Left lung (tissue), 10 donors: ENCODE data around the gene TMEM167B. TPM values are rescaled to one million over a fixed set of nuclear protein-coding genes. Genes with fewer than 3 reads are reported as not detected.

ENCODE experiments used
- ATAC-seq: fragments of 200-7000 bp; cut with Tn5 transposase; one replicate; pipeline ENCODE4 v1.9.1; 2020; ENCODE audit warnings: moderate library complexity
- DNase-seq, 4 donors: peaks; one replicate each; pipeline ENCODE4 v3.0.0-alpha.2; 2013 to 2020
- H3K27ac ChIP-seq, 2 donors: fragments of 200-600 bp; sonication (generic) in 1 of 2; one replicate each; pipeline versions ENCODE4 v1.5.0 to v1.8.0; 2020 to 2021
- H3K27me3 ChIP-seq, 2 donors: fragments of 200-600 bp; sonication (generic) in 1 of 2; one replicate each; pipeline versions ENCODE4 v1.5.0 to v1.8.0; 2020 to 2021
- H3K36me3 ChIP-seq, 2 donors: fragments of 200-600 bp; sonication (generic) in 1 of 2; one replicate each; pipeline versions ENCODE4 v1.5.0 to v1.8.0; 2020 to 2021
- H3K4me1 ChIP-seq, 2 donors: fragments of 200-600 bp; one replicate each; pipeline ENCODE4 v1.8.0; 2021
- H3K4me3 ChIP-seq, 2 donors: fragments of 200-600 bp; sonication (generic) in 1 of 2; one replicate each; pipeline versions ENCODE4 v1.5.0 to v1.8.0; 2020 to 2021; ENCODE audit warnings: mild to moderate bottlenecking in 1 of 2
- H3K9me3 ChIP-seq, 2 donors: fragments of 200-600 bp; sonication (generic) in 1 of 2; one replicate each; pipeline versions ENCODE4 v1.5.0 to v1.8.0; 2020 to 2021
- intact Hi-C, 2 donors: fragments of 100-400 bp; cut with DNase I; formaldehyde crosslinking; loops; one replicate each; pipeline versions ENCODE4 v1.11.2 to v1.14.2; 2022
- polyA plus RNA-seq, 6 donors: library from polyadenylated mRNA; unstranded; fragments of 120-200 nt; gene quantifications; one replicate each; pipeline ENCODE4 v1.2.1, GENCODE V29; 2013; ENCODE audit not compliant: insufficient read length in 6 of 6
- total RNA-seq, 2 donors: library from RNA; stranded (reverse); fragmentation: NEBNext Ultra II Directional; extraction: Animal tissue kit (Norgen Biotek cat#: 25700); gene quantifications; one replicate each; pipeline ENCODE4 v1.2.1, GENCODE V29; 2021
- TF ChIP-seq, protein P1 (sequence below), 2 donors: fragments of 200-600 bp; sonication (generic) in 1 of 2; IDR thresholded peaks; one replicate each; pipeline versions ENCODE4 v1.5.0 to v1.8.0; 2021; ENCODE audit warnings: antibody characterized with exemption in 2 of 2
- donor health status: DM: no; HTN: yes; CAD: no.
- donor health status: DM: no; HTN: no; CAD: no.

Gene TMEM167B
- total and polyA plus RNA-seq, 8 donors = 33.5 to 47.2 (median 42.0) TPM

DNA sequence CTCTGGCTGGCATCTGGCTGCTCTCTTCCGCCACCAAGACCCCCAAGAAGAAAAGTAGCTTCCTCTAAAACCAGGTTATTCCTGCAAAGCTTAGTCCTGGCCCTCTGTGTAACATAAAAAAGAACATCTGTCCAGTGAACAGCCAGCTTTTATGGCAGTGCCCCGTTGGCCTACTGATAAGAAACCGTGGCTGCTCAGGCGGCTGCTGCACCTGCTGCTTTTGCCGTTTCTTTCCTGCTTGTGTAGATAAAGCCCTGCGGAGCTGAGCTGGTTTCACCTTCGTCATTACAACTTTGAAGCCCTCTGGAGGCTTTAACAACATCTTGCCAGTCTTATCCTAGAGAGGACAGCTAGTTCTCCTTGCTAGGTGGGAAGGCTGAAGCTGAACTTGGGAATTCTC, 43.9 kb downstream of the TMEM167B start:
- TF ChIP-seq, protein P1, sequence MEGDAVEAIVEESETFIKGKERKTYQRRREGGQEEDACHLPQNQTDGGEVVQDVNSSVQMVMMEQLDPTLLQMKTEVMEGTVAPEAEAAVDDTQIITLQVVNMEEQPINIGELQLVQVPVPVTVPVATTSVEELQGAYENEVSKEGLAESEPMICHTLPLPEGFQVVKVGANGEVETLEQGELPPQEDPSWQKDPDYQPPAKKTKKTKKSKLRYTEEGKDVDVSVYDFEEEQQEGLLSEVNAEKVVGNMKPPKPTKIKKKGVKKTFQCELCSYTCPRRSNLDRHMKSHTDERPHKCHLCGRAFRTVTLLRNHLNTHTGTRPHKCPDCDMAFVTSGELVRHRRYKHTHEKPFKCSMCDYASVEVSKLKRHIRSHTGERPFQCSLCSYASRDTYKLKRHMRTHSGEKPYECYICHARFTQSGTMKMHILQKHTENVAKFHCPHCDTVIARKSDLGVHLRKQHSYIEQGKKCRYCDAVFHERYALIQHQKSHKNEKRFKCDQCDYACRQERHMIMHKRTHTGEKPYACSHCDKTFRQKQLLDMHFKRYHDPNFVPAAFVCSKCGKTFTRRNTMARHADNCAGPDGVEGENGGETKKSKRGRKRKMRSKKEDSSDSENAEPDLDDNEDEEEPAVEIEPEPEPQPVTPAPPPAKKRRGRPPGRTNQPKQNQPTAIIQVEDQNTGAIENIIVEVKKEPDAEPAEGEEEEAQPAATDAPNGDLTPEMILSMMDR (IDR thresholded peaks at IDR 0.05) = no peak
- Histone ChIP-seq H3K27me3 (no peaks in the 10 kb centered on the region), H3K9me3 (no peaks in the 10 kb centered on the region), H3K36me3 (no peaks in the 10 kb centered on the region), H3K4me3 (no peak overlapping the region), H3K27ac (peak overlapping the region in 1 of 2 donors; percentile 34), H3K4me1 (peaks cover 0 to 19% of the 10 kb centered on the region in 2 donors)
- DNase-seq (peak in 1 of 4 donors; percentile 11), ATAC-seq (no peak)
- intact Hi-C loops = no loop called here

DNA sequence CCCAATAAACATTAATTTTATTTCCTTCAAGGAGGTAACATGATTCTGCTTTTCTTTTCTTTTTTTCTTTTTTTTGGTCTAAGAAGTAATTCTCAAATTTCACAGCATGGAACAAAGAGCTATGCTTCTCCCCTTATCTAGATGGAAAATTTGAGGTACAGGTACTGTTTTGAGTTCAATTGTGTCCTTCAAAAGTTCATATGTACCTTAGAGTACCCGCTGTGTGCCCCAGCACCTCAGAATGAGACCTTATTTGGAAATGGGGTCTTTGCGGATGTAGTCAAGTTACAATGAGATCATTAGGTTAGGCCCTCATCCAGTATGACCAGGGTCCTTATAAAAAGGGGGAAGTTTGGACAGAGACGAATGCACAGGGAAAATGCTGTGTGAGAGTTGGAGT, 45.4 kb downstream of the TMEM167B start:
- no peak for DNase-seq
- no peaks in the 10 kb centered on the region for H3K27me3 ChIP-seq
- H3K9me3 ChIP-seq = no peaks in the 10 kb centered on the region
- no peaks in the 10 kb centered on the region for H3K36me3 ChIP-seq
- H3K27ac ChIP-seq = no peak overlapping the region
- intact Hi-C loops = no loop called here
- no peak for ATAC-seq
- TF ChIP-seq, protein P1 (IDR thresholded peaks at IDR 0.05) = no peak
- H3K4me1 ChIP-seq = peaks cover 0 to 19% of the 10 kb centered on the region in 2 donors
- no peak overlapping the region for H3K4me3 ChIP-seq

DNA sequence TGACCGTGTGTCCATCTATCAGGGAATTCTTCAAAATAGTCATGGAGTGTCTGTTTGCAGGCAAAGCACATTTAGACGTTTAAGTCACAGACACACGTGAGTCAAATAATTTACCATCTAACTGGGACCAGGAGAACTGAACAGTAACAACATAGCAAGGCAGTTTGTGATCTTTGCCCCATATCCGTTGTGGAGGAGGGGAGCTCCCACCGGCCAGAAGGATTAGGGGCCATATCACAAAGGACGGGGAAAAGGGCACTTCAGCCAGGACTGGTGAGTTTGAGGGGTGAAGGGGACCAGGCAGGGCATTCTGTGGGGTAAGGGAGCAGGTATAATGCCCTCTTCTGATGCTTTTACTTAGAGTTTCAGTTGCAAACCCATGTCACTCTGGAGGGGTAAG, 46.2 kb downstream of the TMEM167B start:
- intact Hi-C loops = no loop called here
- ATAC-seq = no peak
- Histone ChIP-seq H3K4me3 (no peak overlapping the region), H3K36me3 (no peaks in the 10 kb centered on the region), H3K27me3 (no peaks in the 10 kb centered on the region), H3K4me1 (peaks cover 0 to 19% of the 10 kb centered on the region in 2 donors), H3K9me3 (no peaks in the 10 kb centered on the region), H3K27ac (no peak overlapping the region)
- TF ChIP-seq, protein P1 (IDR thresholded peaks at IDR 0.05) = no peak
- DNase-seq = no peak

DNA sequence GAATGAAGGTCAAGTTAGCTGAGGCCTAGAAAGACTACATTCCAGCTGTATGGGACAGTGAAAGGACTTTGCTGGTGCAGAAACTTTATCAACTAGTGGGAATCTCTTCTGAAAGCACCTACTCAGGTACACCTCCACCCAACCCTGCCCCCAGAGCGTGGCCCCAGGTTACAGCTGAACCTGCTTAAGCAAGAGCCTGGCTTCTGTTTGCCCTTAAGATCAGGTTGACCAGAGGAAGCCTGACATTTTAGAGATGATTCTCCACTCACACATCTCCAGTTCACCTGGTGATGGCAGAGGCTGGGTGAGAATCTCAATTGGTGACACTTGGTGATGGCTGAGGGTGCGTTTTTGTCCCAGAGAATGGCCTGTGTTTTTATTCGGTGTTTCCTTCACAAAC, 47.4 kb downstream of the TMEM167B start:
- Histone ChIP-seq H3K9me3 (no peaks in the 10 kb centered on the region), H3K4me3 (no peak overlapping the region), H3K4me1 (peaks cover 0 to 16% of the 10 kb centered on the region in 2 donors), H3K27ac (no peak overlapping the region), H3K27me3 (no peaks in the 10 kb centered on the region), H3K36me3 (no peaks in the 10 kb centered on the region)
- TF ChIP-seq, protein P1 (IDR thresholded peaks at IDR 0.05) = no peak
- intact Hi-C loops = no loop called here
- ATAC-seq (no peak), DNase-seq (no peak)

DNA sequence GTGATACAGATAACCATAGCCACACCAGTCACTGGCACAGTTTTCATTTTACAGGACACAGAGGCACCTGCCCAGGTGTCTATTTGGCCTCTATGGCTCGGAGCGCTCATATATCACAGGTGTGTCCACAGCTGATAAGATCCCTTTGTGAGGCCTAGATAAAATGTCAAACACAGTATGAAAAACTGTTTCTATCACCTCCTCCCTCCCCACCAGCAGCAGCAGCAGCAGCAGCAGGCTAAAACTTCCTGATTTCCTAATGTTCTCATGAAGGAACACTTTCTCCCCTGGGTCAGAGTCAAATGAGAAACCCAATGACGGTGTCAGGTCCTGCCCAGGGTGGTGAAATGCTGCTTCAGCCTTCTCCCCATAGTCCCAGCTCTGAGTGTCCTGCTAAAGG, 47.8 kb downstream of the TMEM167B start:
- Histone ChIP-seq H3K9me3 (no peaks in the 10 kb centered on the region), H3K36me3 (no peaks in the 10 kb centered on the region), H3K4me1 (peaks cover 0 to 12% of the 10 kb centered on the region in 2 donors), H3K27ac (no peak overlapping the region), H3K27me3 (no peaks in the 10 kb centered on the region), H3K4me3 (no peak overlapping the region)
- TF ChIP-seq, protein P1 (IDR thresholded peaks at IDR 0.05) = no peak
- DNase-seq = no peak
- intact Hi-C loops = no loop called here
- no peak for ATAC-seq
